Spleen (tissue), 7 donors: ENCODE measurements around the gene SCARB1.

Experiments used
- CTCF ChIP-seq, 11 experiments: fragments of 200-600 bp in 7 of 11; fragments of 450-650 bp in 4 of 11; sonication (generic) in 4 of 11; IDR thresholded peaks in 8 of 11; conservative IDR thresholded peaks in 3 of 11; 1 replicate in 7 of 11; 2 replicates in 4 of 11; pipeline versions ENCODE4 v1.4.0 to v1.8.0; 2016 to 2021; ENCODE audit warnings: antibody characterized with exemption in 11 of 11, inconsistent platforms in 4 of 11, mild to moderate bottlenecking in 1 of 11
- POLR2A ChIP-seq, 3 donors: fragments of 450-650 bp; IDR thresholded peaks; one replicate each; pipeline ENCODE4 v1.5.1; 2017; ENCODE audit warnings: antibody characterized with exemption in 3 of 3, mild to moderate bottlenecking in 1 of 3
- POLR2AphosphoS5 ChIP-seq, 3 donors: sonication (generic); formaldehyde crosslinking; IDR thresholded peaks; one replicate each; pipeline ENCODE4 v1.5.1; 2017; ENCODE audit warnings: antibody characterized with exemption in 3 of 3
- donor health status: DM: no; HTN: no; CAD: no; lungs with moderate emphysema.
- donor health status: DM: no; HTN: no; CAD: no.
- donor health status: DM: no; HTN: no; CAD: no.

- no peak for TF ChIP-seq CTCF (IDR thresholded peaks at IDR 0.05 in 8 of 11, conservative IDR thresholded peaks at IDR 0.05 in 3 of 11)
- TF ChIP-seq POLR2A (IDR thresholded peaks at IDR 0.05), result no peak
- peak in 2 of 3 donors; percentile 24 to 46 for TF ChIP-seq POLR2AphosphoS5 (IDR thresholded peaks at IDR 0.05)
Measured at GRCh38 chr12:124734224-124734788, 129.4 kb downstream of the SCARB1 start.
